ENCODE results near the gene SNRNP48.

- TF ChIP-seq POLR2A (IDR thresholded peaks at IDR 0.05; ENCODE audit: low read length) (no peak), GATA1 (IDR thresholded peaks at IDR 0.05; ENCODE audit: low read depth, low read length) (no peak)
Observed at GRCh38 chr6:7633361-7633760, 43.4 kb downstream of the SNRNP48 start.
